ENCODE results near the gene AHCTF1. TPM values are rescaled to one million over a fixed set of nuclear protein-coding genes. Genes with fewer than 3 reads are reported as not detected.
"Not testable (repeated sequence)": the region's sequence is repeated elsewhere in the genome, so short reads cannot be mapped to it uniquely, and the experiment has no call there.

The AHCTF1 gene
- total RNA-seq, 2 experiments from 2014 or later: 35.8 to 40.3 TPM

DNA sequence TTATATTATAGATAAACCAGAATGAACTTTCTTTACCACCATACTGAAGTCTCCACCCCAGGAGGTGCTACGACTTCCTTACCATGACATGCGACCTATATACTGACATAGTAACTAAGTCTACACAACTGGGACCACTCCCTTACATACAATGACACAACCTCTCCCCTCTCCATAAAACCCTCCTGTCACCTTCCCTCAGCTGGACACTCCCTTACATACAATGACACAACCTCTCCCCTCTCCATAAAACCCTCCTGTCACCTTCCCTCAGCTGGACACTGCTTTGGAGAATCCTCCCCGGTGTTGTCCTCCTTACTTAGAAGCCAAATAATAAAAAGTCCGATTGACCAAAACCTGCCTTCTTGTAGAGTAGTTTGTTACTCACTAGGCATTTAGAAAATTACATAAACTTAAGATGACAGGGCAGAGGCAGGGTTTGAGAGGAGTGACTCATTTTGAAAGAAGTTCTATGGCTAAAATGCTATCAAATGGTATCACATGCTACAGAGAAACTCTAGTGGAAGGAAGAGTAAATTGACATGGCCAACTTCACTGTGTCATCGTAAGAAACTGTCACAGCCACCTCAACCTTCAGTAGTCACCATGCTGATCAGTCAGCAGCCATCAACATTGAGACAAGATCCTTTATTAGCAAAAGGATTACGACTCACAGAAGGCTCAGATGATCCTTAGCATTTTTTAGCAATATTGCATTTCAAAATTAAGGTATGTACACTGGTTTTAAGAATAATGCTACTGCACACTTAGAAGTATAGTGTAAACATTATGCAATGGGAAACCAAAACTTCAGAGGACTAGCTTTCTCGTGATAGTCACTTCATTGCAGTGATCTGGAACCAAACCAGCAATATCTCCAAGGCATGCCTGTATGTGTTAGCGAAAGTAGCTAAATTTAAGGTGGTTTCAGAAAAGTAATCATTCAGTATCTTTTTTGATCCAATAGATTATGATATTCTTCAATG is 56.4 kb downstream of the AHCTF1 start:
- Mint-ChIP-seq H3K4me1 (ENCODE audit: low read depth) (peaks cover 23% of the 10 kb centered on the region), H3K36me3 (peaks cover 42% of the 10 kb centered on the region), H3K27ac (no peak overlapping the region), H3K27me3 (no peaks in the 10 kb centered on the region), H3K9me3 (no peaks in the 10 kb centered on the region), H3K4me3 (no peak overlapping the region)
- peak; percentile 36 for DNase-seq
- CTCF ChIA-PET: no interaction called here
- intact Hi-C loops (cut with micrococcal nuclease): loop anchor here (1.0 kb wide), 1 partner anchor 18 kb away; no protein-coding TSS in a partner anchor
- POLR2A ChIA-PET: no interaction called here

DNA sequence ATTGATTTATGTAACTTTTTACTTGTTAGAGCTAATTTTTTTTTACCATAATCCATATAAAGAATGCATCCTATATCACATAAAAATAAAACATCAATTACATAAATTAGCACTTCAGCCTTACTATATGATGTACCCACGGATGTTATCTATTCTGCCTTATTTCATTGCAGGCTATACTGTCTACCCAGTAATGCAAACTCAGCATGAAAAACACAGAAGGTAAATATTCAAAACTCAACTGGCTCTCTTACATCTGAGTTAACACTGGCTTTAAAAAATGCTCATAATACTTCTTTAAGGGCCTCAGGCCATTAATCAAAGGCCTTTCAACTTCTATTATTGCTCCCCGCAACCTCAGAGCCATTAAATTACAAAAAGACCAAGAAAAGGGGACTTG is 65.8 kb downstream of the AHCTF1 start:
- no peaks in the 10 kb centered on the region for H3K27me3 Mint-ChIP-seq
- intact Hi-C loops (cut with micrococcal nuclease): no loop called here
- no peaks in the 10 kb centered on the region for H3K9me3 Mint-ChIP-seq
- H3K36me3 Mint-ChIP-seq: peaks cover 30% of the 10 kb centered on the region
- ChIA-PET POLR2A (no interaction called here), CTCF (no interaction called here)
- H3K27ac Mint-ChIP-seq: no peak overlapping the region
- H3K4me3 Mint-ChIP-seq: no peak overlapping the region
- no peaks in the 10 kb centered on the region for H3K4me1 Mint-ChIP-seq (ENCODE audit: low read depth)
- DNase-seq: no peak

DNA sequence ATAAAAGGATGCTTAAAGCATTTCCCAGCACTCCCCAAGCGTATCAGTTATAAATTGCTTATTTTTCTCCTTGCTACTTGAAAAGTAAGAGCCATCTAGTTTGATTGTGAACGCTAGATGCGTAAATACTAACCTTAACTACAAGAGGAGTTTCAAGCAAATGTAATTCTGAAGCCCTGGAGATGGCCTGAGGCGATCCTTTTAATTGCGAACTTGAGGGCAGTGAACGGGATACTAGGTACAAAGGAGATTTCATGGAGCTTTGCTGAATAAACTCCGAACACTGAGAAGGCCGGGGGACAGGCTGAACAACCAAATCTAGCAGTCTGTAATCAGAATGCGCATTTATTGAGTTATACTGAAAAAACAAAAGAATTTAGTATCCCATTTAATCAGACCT is 68.0 kb downstream of the AHCTF1 start:
- H3K4me1 Mint-ChIP-seq (ENCODE audit: low read depth); DNase-seq; intact Hi-C loops (cut with micrococcal nuclease); H3K27ac Mint-ChIP-seq; H3K27me3 Mint-ChIP-seq; H3K9me3 Mint-ChIP-seq; H3K4me3 Mint-ChIP-seq; POLR2A ChIA-PET; CTCF ChIA-PET: not testable (repeated sequence)
- H3K36me3 Mint-ChIP-seq: peaks cover 28% of the 10 kb centered on the region

DNA sequence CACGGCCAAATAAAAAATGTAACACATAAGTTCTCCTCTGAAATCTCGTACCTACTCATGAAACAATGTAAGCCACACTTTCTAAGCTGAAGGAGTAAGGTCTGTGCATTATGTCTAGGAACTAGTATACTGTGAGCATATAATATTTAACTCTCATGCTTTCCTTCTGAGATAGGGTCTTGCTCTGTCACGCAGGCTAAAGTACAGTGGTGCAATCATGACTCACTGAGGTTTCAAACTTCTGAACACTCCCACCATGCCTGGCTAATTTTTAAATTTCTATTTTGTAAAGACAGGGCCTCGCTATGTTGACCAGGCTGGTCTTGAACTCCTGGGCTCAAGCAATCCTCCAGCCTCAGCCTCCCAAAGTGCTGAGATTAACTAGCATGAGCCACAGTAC is 71.3 kb downstream of the AHCTF1 start:
- Mint-ChIP-seq H3K27me3 (no peaks in the 10 kb centered on the region), H3K36me3 (peaks cover 42% of the 10 kb centered on the region), H3K9me3 (no peaks in the 10 kb centered on the region), H3K4me3 (no peak overlapping the region), H3K27ac (no peak overlapping the region), H3K4me1 (ENCODE audit: low read depth) (no peaks in the 10 kb centered on the region)
- ChIA-PET POLR2A (no interaction called here), CTCF (no interaction called here)
- DNase-seq: no peak
- intact Hi-C loops (cut with micrococcal nuclease): no loop called here

DNA sequence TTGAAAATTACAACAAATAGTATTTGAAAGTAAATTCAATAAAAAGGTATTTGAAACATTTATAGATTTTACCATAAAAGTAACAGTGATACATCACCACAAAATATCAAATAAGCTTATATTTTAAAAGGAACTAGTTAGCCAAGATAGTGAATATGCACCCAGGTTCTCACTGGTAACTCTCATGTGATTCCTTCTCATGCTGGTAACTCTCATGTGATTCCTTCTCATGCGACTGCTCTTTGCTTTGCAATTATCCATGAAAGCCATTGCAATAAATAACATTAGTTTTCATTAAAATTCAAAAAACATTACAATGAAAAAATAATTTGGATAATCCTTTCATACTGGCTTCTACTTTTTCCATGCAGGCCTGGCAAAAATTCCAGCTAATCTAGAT is 75.4 kb downstream of the AHCTF1 start:
- H3K9me3 Mint-ChIP-seq: no peaks in the 10 kb centered on the region
- POLR2A ChIA-PET: no interaction called here
- H3K36me3 Mint-ChIP-seq: peaks cover 52% of the 10 kb centered on the region
- CTCF ChIA-PET: no interaction called here
- no peak for DNase-seq
- no peaks in the 10 kb centered on the region for H3K27me3 Mint-ChIP-seq
- no peak overlapping the region for H3K27ac Mint-ChIP-seq
- H3K4me1 Mint-ChIP-seq (ENCODE audit: low read depth): no peaks in the 10 kb centered on the region
- no peak overlapping the region for H3K4me3 Mint-ChIP-seq
- intact Hi-C loops (cut with micrococcal nuclease): no loop called here

DNA sequence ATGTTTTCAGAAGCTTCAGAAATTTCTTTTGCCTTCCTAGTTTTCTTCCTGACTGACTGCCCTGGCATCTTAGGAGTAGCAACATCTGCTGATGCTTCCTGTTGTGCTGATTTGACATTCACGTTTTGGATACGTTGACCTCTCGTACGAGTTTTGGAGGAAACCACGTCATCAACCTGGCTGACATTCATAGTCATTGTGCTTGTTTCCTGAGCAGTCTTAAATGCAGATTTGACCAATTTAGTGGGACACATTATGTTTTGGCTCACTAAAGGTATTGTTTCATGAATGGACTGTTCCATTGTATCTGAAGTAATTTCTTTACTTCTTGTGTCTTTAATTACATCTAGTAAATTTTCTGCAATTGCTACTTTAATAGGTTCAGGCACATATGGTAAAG is 81.1 kb downstream of the AHCTF1 start:
- intact Hi-C loops (cut with micrococcal nuclease); H3K27ac Mint-ChIP-seq; H3K4me3 Mint-ChIP-seq; H3K9me3 Mint-ChIP-seq; DNase-seq; H3K27me3 Mint-ChIP-seq; CTCF ChIA-PET; H3K4me1 Mint-ChIP-seq (ENCODE audit: low read depth); POLR2A ChIA-PET: not testable (repeated sequence)
- peaks cover 52% of the 10 kb centered on the region for H3K36me3 Mint-ChIP-seq

DNA sequence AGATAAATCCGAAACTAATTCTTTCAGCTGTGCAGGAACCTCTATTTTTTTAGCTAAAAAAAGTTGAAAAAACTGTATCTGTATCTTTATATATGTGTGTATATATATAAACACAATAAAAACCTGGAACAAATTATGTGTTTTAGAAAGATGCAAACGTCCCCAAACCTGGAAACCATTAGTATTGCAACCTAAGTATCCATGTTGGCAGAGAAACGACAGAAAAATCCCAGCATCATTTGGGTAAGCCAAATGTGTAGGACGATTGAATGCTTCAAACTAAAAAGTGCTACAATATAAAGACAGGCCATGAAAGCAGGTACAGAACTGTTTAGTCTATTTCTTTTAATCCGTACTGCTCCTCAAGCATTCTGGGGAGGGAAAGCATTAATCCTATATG is 87.9 kb downstream of the AHCTF1 start:
- H3K4me1 Mint-ChIP-seq (ENCODE audit: low read depth): no peaks in the 10 kb centered on the region
- ChIA-PET CTCF (no interaction called here), POLR2A (no interaction called here)
- H3K27ac Mint-ChIP-seq: no peak overlapping the region
- H3K4me3 Mint-ChIP-seq: no peak overlapping the region
- H3K9me3 Mint-ChIP-seq: no peaks in the 10 kb centered on the region
- peaks cover 39% of the 10 kb centered on the region for H3K36me3 Mint-ChIP-seq
- intact Hi-C loops (cut with micrococcal nuclease): no loop called here
- no peaks in the 10 kb centered on the region for H3K27me3 Mint-ChIP-seq
- DNase-seq: no peak

DNA sequence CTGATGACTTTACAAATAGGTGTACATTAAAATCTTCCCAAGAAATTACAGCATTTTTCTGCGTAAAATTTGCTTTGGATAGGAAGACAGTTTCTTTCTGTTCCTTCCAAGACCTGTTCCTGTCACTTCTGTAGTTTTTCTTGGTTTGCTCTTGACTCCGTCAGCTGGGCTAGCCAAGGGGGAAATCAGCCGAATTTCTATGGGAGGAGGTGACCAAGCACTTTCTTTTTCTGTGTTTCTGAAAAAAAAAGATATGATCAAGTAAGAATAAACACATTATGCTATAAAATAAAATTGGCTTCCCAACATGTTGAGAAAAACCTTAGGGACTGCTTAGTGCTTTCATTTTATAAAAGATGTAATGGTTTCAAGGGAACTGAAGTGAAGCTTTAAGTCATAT is 91.0 kb downstream of the AHCTF1 start:
- H3K27me3 Mint-ChIP-seq; H3K27ac Mint-ChIP-seq; DNase-seq; H3K9me3 Mint-ChIP-seq; H3K4me3 Mint-ChIP-seq; CTCF ChIA-PET; intact Hi-C loops (cut with micrococcal nuclease); POLR2A ChIA-PET; H3K4me1 Mint-ChIP-seq (ENCODE audit: low read depth): not testable (repeated sequence)
- H3K36me3 Mint-ChIP-seq: peaks cover 26% of the 10 kb centered on the region

DNA sequence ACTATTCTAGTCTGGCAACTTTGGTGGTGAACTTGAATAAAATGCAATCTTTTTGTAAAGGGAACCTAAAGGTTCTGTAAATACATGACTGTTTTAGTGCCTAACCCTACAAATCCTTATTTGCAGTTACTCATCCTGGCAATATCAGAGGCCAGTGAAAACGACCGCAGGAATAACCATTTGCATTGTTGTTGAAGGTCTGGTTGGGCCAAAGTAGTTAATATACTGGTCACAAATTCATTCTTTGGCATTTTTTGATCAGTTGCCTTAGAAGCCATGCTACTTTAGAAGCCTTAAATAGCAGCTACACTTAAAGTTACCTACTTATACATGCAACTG is 93.7 kb downstream of the AHCTF1 start:
- Mint-ChIP-seq H3K4me3 (no peak overlapping the region), H3K9me3 (no peaks in the 10 kb centered on the region), H3K27ac (no peak overlapping the region), H3K36me3 (peaks cover 13% of the 10 kb centered on the region), H3K4me1 (ENCODE audit: low read depth) (peaks cover 5% of the 10 kb centered on the region), H3K27me3 (no peaks in the 10 kb centered on the region)
- no peak for DNase-seq
- POLR2A ChIA-PET: no interaction called here
- intact Hi-C loops (cut with micrococcal nuclease): no loop called here
- CTCF ChIA-PET: no interaction called here

DNA sequence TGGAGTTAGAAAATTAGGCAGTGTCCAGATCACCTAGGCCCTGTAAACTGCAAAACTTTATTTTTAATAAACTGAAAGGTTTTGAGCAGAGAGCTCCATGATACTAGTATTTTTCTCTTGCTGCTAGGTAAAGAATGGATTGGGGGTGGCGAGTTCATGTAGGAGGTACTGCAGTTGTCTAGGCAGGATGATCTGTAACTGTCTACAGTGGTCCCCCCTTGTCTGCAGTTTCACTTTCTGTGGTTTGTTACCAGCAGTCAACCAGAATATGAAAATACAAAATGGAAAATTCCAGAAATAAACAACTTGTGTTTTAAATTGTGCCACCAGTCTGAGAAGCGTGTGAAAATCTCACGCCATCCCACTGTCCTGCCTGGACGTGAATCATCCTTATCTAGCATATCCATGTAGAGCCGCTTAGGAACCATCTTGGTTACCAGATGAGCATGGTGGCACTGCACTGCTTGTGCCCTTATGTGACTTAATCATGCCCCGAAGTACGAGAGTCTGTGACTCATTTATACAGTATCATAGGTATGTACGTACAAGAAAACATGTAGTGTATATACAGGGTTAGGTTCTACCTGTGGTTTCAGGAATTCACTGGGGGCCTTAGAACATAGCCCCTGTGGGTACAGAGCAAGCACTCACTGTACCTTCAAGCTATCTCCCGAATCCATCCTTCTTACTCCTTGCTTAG is 94.2 kb downstream of the AHCTF1 start:
- DNase-seq: no peak
- no peaks in the 10 kb centered on the region for H3K9me3 Mint-ChIP-seq
- CTCF ChIA-PET: no interaction called here
- no peak overlapping the region for H3K27ac Mint-ChIP-seq
- H3K4me1 Mint-ChIP-seq (ENCODE audit: low read depth): peaks cover 5% of the 10 kb centered on the region
- H3K27me3 Mint-ChIP-seq: no peaks in the 10 kb centered on the region
- intact Hi-C loops (cut with micrococcal nuclease): no loop called here
- H3K4me3 Mint-ChIP-seq: no peak overlapping the region
- POLR2A ChIA-PET: no interaction called here
- peaks cover 8% of the 10 kb centered on the region for H3K36me3 Mint-ChIP-seq

DNA sequence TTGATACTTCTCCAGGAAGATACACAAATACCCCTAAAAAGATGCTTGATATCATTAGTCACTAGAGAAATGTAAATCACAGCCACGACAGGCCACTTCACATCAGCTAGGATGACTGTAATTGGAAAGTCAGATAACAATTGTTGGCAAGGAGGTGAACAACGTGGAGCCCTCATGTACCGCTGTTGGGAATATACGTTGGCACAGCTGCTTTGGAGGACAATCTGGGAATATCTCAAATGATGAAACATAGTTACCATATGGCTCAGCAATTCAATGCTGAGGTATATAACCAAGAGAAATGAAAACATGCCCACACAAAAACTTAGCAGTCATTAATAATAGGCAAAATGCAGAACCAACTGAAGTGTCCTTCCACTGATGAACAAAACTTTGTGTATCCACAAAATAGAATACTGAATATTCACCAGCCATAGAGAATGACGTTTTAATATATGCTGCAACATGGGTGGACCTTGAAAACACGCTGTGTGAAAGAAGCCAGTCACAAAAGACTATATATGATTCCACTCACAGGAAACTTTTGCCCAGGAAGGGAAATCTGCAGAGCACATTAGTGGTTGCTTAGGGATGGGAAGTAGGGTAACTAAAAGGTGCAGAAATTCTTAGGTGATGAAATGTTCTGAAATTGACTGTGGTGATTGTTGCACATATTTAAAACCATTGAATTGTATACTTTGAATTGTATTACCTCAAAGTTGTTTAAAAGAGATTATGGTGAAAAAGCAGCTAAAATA is 95.4 kb downstream of the AHCTF1 start:
- H3K36me3 Mint-ChIP-seq: peaks cover 6% of the 10 kb centered on the region
- peaks cover 5% of the 10 kb centered on the region for H3K4me1 Mint-ChIP-seq (ENCODE audit: low read depth)
- CTCF ChIA-PET: interaction anchor here (1.1 kb wide), 1 partner anchor 13 kb away, joined by 3 read pairs; no protein-coding TSS in a partner anchor
- no peak for DNase-seq
- intact Hi-C loops (cut with micrococcal nuclease): no loop called here
- POLR2A ChIA-PET: no interaction called here
- H3K27ac Mint-ChIP-seq: no peak overlapping the region
- peaks cover under 1% of the 10 kb centered on the region for H3K27me3 Mint-ChIP-seq
- no peaks in the 10 kb centered on the region for H3K9me3 Mint-ChIP-seq
- no peak overlapping the region for H3K4me3 Mint-ChIP-seq

DNA sequence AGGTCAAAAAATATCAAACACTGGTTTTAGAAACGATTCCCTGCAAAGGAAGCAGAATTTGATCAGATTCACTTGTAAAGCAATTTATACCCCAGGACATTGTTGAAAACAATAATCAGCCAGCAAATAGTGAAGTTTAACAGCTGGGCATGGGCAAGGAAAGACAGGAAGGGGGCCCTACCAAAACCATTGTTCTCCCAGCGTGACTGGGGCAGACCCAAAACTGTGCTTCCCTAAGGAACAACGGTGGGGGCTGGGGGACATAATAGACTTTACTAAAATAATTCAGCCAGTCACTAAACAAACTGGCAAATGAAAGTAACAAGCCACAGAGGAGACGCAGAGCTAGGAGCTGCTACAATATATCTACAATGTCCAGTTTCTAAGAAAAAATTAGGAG is 100.2 kb downstream of the AHCTF1 start:
- H3K4me3 Mint-ChIP-seq: no peak overlapping the region

More for the DNA sequence above, 100.2 kb downstream of the AHCTF1 start:
- Mint-ChIP-seq H3K27ac (no peak overlapping the region), H3K36me3 (peaks cover 6% of the 10 kb centered on the region), H3K9me3 (peaks cover 13% of the 10 kb centered on the region), H3K27me3 (peaks cover 3% of the 10 kb centered on the region), H3K4me1 (ENCODE audit: low read depth) (no peaks in the 10 kb centered on the region)
- ChIA-PET POLR2A (no interaction called here), CTCF (no interaction called here)
- intact Hi-C loops (cut with micrococcal nuclease): no loop called here
- no peak for DNase-seq
